GM12873 (cell line): ENCODE data around the gene DCDC2C.

Source experiments
- TF ChIP-seq, protein P1 (sequence below): IDR thresholded peaks from 2 replicates; pipeline ENCODE4 v1.5.1; 2012; ENCODE audit warnings: low read depth, mild to moderate bottlenecking, moderate library complexity, low read length, control low read depth; ENCODE audit not compliant: insufficient read depth; ENCODE audit errors: missing control alignments

Gene DCDC2C

DNA sequence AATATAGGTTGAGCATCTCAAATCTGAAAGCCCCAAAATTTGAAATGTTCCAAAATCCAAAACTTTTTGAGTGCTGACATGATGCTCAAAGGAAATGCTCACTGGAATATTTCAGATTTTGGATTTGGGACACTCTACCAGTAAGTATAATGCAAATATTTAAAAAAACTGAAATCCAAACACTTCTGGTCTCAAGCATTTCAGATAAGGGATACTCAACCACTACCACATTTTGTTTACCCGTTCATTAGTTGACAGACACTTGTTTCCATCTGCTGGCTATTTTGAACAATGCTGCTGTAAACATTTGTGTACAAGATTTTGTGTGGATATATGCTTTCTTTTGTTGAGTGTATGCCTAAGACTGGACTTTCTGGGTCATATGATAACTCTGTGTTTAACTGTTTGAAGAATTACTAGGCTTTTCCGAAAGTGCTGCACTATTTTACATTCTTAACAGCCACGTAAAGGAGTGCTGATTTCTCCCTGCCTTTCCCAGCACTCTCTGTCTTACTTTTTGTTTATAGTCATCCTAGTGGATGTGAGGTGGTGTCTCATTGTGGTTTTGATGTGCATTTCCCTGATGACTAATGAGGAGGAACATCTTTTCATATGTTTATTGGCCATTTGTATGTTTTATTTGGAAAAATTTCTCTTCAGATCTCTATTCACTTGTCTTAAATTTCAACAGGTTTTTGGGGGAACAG is 19.5 kb upstream of the DCDC2C start:
- TF ChIP-seq, protein P1, sequence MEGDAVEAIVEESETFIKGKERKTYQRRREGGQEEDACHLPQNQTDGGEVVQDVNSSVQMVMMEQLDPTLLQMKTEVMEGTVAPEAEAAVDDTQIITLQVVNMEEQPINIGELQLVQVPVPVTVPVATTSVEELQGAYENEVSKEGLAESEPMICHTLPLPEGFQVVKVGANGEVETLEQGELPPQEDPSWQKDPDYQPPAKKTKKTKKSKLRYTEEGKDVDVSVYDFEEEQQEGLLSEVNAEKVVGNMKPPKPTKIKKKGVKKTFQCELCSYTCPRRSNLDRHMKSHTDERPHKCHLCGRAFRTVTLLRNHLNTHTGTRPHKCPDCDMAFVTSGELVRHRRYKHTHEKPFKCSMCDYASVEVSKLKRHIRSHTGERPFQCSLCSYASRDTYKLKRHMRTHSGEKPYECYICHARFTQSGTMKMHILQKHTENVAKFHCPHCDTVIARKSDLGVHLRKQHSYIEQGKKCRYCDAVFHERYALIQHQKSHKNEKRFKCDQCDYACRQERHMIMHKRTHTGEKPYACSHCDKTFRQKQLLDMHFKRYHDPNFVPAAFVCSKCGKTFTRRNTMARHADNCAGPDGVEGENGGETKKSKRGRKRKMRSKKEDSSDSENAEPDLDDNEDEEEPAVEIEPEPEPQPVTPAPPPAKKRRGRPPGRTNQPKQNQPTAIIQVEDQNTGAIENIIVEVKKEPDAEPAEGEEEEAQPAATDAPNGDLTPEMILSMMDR: no peak

GRCh38 chr2:3689998-3690748 is 13.2 kb upstream of the DCDC2C start:
- TF ChIP-seq, protein P1: no peak

- TF ChIP-seq, protein P1: peak; percentile 32
Measured at GRCh38 chr2:3692375-3692774, 11.0 kb upstream of the DCDC2C start.

- TF ChIP-seq, protein P1: no peak
Measured at GRCh38 chr2:3696545-3696944, 6.8 kb upstream of the DCDC2C start.

- TF ChIP-seq, protein P1: no peak
Measured at GRCh38 chr2:3701071-3701470, 2.3 kb upstream of the DCDC2C start.

GRCh38 chr2:3703757-3704355 is 481 bp downstream of the DCDC2C start:
- TF ChIP-seq, protein P1: no peak

GRCh38 chr2:3704692-3705091 is 1.3 kb downstream of the DCDC2C start:
- TF ChIP-seq, protein P1: no peak
